ENCODE measurements around the gene SCAPER. TPM values are rescaled to one million over a fixed set of nuclear protein-coding genes. Genes with fewer than 3 reads are reported as not detected.

SCAPER gene
- total RNA-seq = 2.4 and 6.6 TPM in 2 replicates

GRCh38 chr15:76905013-76905839 is at the start of gene SCAPER:
SCAPER (minus strand) TSS chr15:76905340; CDS start chr15:76883817, 21,523 bp downstream.

GRCh38 chr15:76931397-76932134 is 26.4 kb upstream of the SCAPER start, which contains the start of gene RCN2:
RCN2 (plus strand) TSS chr15:76931749; CDS start chr15:76931842, 93 bp downstream.

GRCh38 chr15:76336254-76337058 is 568.7 kb downstream of the SCAPER start, which contains the start of gene ISL2:
ISL2 (plus strand) TSS chr15:76336773; CDS start chr15:76336884, 111 bp downstream.

GRCh38 chr15:76311100-76311953 is 593.8 kb downstream of the SCAPER start, which contains the start of gene ETFA:
ETFA (minus strand) TSS chr15:76311469; CDS start chr15:76311388, 81 bp downstream.

Other genes with a start within 250 kb of the SCAPER start
- 48.6 and 62.2 TPM in 2 replicates for gene RCN2, start 26.4 kb upstream of the SCAPER start, total RNA-seq
- gene PSTPIP1, start 89.8 kb upstream of the SCAPER start, total RNA-seq = 0.84 and 1.5 TPM in 2 replicates
- 166 and 183 TPM in 2 replicates for gene TSPAN3, start 165.8 kb upstream of the SCAPER start, total RNA-seq

Measured in bronchus fibroblast of lung (primary cell).